HepG2 (cell line): ENCODE measurements around the gene OXSM. TPM values are rescaled to one million over a fixed set of nuclear protein-coding genes. Genes with fewer than 3 reads are reported as not detected.

Experiments used
- ELF1 ChIP-seq: sonication (generic); formaldehyde crosslinking; IDR thresholded peaks from 2 replicates; pipeline ENCODE4 v1.4.0; 2020; ENCODE audit warnings: missing genetic modification reagents
- GATA4 ChIP-seq: sonication (generic); IDR thresholded peaks from 2 replicates; pipeline ENCODE4 v1.6.1; 2016; ENCODE audit warnings: antibody characterized with exemption, low read depth, borderline replicate concordance
- JUNB ChIP-seq: sonication (generic); formaldehyde crosslinking; IDR thresholded peaks from 2 replicates; pipeline ENCODE4 v1.8.0; 2022; ENCODE audit warnings: missing genetic modification reagents, mild to moderate bottlenecking, borderline replicate concordance
- NFE2L1 ChIP-seq: sonication (generic); formaldehyde crosslinking; IDR thresholded peaks from 2 replicates; pipeline ENCODE4 v1.4.0; 2020; ENCODE audit warnings: missing genetic modification reagents, mild to moderate bottlenecking, borderline replicate concordance
- ZNF124 ChIP-seq: sonication (generic); formaldehyde crosslinking; IDR thresholded peaks from 2 replicates; pipeline ENCODE4 v1.4.0; 2020; ENCODE audit warnings: missing genetic modification reagents
- ZNF343 ChIP-seq: sonication (generic); formaldehyde crosslinking; IDR thresholded peaks from 2 replicates; pipeline ENCODE4 v1.4.0; 2020; ENCODE audit warnings: mild to moderate bottlenecking, missing genetic modification reagents
- ZNF598 ChIP-seq: sonication (generic); formaldehyde crosslinking; IDR thresholded peaks from 2 replicates; pipeline ENCODE4 v1.5.1; 2020; ENCODE audit warnings: mild to moderate bottlenecking, missing genetic modification reagents, borderline replicate concordance
- ZNF605 ChIP-seq: sonication (generic); formaldehyde crosslinking; IDR thresholded peaks from 2 replicates; pipeline ENCODE4 v1.8.0; 2022; ENCODE audit warnings: mild to moderate bottlenecking, missing genetic modification reagents
- ZNF614 ChIP-seq: IDR thresholded peaks from 2 replicates; pipeline ENCODE4 v1.6.1; 2018; ENCODE audit warnings: missing biosample characterization, missing genetic modification reagents, inconsistent platforms, borderline replicate concordance
- ZNF839 ChIP-seq: sonication (generic); formaldehyde crosslinking; IDR thresholded peaks from 2 replicates; pipeline ENCODE4 v1.4.0; 2020; ENCODE audit warnings: missing genetic modification reagents, mild to moderate bottlenecking, borderline replicate concordance
- polyA plus RNA-seq, 8 experiments: library from polyadenylated mRNA; depleted of rRNA in 3 of 8; stranded (reverse) in 7 of 8; unstranded in 1 of 8; fragments of >200 nt; fragmentation: Illumina TruSeq in 4 of 8; extraction: Trizol in 4 of 8; gene quantifications; 2 replicates each; pipeline versions ENCODE4 v1.2.1 to v1.2.3, GENCODE V29; 2011 to 2016; ENCODE audit warnings: low read depth in 4 of 8, missing spikeins in 1 of 8, mixed read lengths in 1 of 8; ENCODE audit not compliant: insufficient read depth in 1 of 8
- total RNA-seq, 5 experiments: library from RNA; depleted of rRNA; stranded (reverse); fragments of >200 nt; fragmentation: Illumina TruSeq; extraction: Trizol; gene quantifications; 2 replicates each; pipeline ENCODE4 v1.2.3, GENCODE V29; 2016; ENCODE audit warnings: low read depth in 1 of 5
- TF ChIP-seq, protein P1 (sequence below), 2 experiments: fragments of 450-650 bp in 1 of 2; sonication (generic) in 1 of 2; formaldehyde crosslinking; IDR thresholded peaks; 2 replicates each; pipeline versions ENCODE4 v1.5.0 to v1.8.0; 2020 to 2022; ENCODE audit warnings: mild to moderate bottlenecking in 1 of 2, missing genetic modification reagents in 1 of 2
- TF ChIP-seq, protein P2 (sequence below): sonication (generic); formaldehyde crosslinking; IDR thresholded peaks from 2 replicates; pipeline ENCODE4 v1.4.0; 2020; ENCODE audit warnings: mild to moderate bottlenecking, missing genetic modification reagents
- TF ChIP-seq, protein P3 (sequence below): sonication (generic); formaldehyde crosslinking; IDR thresholded peaks from 2 replicates; pipeline ENCODE4 v1.9.0; 2021; ENCODE audit warnings: mild to moderate bottlenecking, missing genetic modification reagents
- TF ChIP-seq, protein P4 (sequence below): IDR thresholded peaks from 2 replicates; pipeline ENCODE4 v1.6.1; 2016; ENCODE audit warnings: low read depth
- TF ChIP-seq, protein P5 (sequence below): sonication (generic); formaldehyde crosslinking; IDR thresholded peaks from 2 replicates; pipeline ENCODE4 v1.4.0; 2020; ENCODE audit warnings: missing genetic modification reagents

The OXSM gene
- total and polyA plus RNA-seq, 2 of the 13 experiments (the other 11 are each of a cell fraction or from before 2014, with no cell fraction given), result 18.2 to 34.4 TPM

DNA sequence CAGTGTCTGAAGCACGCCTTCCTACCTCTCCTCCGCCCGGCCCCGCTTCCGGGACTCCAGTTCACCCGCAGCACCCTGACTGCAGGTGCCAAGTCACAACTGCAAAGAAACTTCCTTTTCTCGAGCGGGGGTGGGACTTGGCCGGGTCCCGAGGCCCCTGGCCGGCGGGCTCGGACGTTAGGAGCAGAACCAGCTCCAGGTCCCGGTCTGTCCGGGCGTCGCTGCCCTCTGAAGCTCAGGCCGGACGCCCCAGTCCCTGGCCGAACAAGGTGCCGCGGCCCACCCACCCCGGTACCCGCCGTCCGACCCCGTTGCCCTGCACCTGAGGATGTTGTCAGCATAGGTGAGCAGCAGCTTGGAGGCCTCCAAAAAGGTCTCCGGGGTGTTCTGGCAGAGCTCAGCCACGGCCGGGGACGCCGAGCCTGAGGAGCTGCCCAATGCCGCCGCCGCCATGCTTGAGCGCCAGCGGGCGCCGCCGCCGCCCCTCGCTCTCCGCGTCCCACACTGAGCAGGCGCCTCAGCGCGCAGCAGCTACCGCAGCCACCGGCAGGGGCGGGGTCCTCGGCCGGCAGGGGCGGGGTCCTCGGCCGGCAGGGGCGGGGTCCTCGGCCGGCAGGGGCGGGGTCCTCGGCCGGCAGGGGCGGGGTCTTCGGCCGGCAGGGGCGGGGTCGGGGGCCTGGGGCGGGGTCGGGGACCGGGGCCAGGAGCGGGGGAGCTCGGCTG, 6.8 kb upstream of the OXSM start, which contains the start of gene NGLY1 (continued):
- TF ChIP-seq ZNF124 (CRISPR knock-in tag), result no peak
- TF ChIP-seq, protein P1, sequence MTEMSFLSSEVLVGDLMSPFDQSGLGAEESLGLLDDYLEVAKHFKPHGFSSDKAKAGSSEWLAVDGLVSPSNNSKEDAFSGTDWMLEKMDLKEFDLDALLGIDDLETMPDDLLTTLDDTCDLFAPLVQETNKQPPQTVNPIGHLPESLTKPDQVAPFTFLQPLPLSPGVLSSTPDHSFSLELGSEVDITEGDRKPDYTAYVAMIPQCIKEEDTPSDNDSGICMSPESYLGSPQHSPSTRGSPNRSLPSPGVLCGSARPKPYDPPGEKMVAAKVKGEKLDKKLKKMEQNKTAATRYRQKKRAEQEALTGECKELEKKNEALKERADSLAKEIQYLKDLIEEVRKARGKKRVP (CRISPR knock-in tag; IDR thresholded peaks at IDR 0.05), result peak in 1 of 2 experiments; percentile 23; a peak in 1 of 4 replicates
- 0 out of 2 replicates have a peak, but pooled peaks have one; percentile 22 for TF ChIP-seq JUNB (CRISPR knock-in tag)
- no peak for TF ChIP-seq NFE2L1 (CRISPR knock-in tag)
- TF ChIP-seq ZNF614 (CRISPR knock-in tag), result peak; percentile 45; the same call in 1 of the 2 replicates
- no peak for TF ChIP-seq ZNF598 (CRISPR knock-in tag)
- TF ChIP-seq, protein P2, sequence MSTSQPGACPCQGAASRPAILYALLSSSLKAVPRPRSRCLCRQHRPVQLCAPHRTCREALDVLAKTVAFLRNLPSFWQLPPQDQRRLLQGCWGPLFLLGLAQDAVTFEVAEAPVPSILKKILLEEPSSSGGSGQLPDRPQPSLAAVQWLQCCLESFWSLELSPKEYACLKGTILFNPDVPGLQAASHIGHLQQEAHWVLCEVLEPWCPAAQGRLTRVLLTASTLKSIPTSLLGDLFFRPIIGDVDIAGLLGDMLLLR (CRISPR knock-in tag), result no peak
- TF ChIP-seq ZNF839 (CRISPR knock-in tag), result no peak
- TF ChIP-seq ZNF605 (CRISPR knock-in tag), result no peak; the same call in 1 of the 2 replicates
- TF ChIP-seq ELF1 (CRISPR knock-in tag), result peak; percentile 85
- TF ChIP-seq, protein P3, sequence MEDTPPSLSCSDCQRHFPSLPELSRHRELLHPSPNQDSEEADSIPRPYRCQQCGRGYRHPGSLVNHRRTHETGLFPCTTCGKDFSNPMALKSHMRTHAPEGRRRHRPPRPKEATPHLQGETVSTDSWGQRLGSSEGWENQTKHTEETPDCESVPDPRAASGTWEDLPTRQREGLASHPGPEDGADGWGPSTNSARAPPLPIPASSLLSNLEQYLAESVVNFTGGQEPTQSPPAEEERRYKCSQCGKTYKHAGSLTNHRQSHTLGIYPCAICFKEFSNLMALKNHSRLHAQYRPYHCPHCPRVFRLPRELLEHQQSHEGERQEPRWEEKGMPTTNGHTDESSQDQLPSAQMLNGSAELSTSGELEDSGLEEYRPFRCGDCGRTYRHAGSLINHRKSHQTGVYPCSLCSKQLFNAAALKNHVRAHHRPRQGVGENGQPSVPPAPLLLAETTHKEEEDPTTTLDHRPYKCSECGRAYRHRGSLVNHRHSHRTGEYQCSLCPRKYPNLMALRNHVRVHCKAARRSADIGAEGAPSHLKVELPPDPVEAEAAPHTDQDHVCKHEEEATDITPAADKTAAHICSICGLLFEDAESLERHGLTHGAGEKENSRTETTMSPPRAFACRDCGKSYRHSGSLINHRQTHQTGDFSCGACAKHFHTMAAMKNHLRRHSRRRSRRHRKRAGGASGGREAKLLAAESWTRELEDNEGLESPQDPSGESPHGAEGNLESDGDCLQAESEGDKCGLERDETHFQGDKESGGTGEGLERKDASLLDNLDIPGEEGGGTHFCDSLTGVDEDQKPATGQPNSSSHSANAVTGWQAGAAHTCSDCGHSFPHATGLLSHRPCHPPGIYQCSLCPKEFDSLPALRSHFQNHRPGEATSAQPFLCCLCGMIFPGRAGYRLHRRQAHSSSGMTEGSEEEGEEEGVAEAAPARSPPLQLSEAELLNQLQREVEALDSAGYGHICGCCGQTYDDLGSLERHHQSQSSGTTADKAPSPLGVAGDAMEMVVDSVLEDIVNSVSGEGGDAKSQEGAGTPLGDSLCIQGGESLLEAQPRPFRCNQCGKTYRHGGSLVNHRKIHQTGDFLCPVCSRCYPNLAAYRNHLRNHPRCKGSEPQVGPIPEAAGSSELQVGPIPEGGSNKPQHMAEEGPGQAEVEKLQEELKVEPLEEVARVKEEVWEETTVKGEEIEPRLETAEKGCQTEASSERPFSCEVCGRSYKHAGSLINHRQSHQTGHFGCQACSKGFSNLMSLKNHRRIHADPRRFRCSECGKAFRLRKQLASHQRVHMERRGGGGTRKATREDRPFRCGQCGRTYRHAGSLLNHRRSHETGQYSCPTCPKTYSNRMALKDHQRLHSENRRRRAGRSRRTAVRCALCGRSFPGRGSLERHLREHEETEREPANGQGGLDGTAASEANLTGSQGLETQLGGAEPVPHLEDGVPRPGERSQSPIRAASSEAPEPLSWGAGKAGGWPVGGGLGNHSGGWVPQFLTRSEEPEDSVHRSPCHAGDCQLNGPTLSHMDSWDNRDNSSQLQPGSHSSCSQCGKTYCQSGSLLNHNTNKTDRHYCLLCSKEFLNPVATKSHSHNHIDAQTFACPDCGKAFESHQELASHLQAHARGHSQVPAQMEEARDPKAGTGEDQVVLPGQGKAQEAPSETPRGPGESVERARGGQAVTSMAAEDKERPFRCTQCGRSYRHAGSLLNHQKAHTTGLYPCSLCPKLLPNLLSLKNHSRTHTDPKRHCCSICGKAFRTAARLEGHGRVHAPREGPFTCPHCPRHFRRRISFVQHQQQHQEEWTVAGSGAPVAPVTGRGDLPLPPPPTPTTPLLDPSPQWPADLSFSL (CRISPR knock-in tag), result no peak
- TF ChIP-seq, protein P4, sequence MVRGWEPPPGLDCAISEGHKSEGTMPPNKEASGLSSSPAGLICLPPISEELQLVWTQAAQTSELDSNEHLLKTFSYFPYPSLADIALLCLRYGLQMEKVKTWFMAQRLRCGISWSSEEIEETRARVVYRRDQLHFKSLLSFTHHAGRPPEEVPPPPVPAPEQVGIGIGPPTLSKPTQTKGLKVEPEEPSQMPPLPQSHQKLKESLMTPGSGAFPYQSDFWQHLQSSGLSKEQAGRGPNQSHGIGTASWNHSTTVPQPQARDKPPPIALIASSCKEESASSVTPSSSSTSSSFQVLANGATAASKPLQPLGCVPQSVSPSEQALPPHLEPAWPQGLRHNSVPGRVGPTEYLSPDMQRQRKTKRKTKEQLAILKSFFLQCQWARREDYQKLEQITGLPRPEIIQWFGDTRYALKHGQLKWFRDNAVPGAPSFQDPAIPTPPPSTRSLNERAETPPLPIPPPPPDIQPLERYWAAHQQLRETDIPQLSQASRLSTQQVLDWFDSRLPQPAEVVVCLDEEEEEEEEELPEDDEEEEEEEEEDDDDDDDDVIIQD (CRISPR knock-in tag), result no peak
- TF ChIP-seq, protein P5, sequence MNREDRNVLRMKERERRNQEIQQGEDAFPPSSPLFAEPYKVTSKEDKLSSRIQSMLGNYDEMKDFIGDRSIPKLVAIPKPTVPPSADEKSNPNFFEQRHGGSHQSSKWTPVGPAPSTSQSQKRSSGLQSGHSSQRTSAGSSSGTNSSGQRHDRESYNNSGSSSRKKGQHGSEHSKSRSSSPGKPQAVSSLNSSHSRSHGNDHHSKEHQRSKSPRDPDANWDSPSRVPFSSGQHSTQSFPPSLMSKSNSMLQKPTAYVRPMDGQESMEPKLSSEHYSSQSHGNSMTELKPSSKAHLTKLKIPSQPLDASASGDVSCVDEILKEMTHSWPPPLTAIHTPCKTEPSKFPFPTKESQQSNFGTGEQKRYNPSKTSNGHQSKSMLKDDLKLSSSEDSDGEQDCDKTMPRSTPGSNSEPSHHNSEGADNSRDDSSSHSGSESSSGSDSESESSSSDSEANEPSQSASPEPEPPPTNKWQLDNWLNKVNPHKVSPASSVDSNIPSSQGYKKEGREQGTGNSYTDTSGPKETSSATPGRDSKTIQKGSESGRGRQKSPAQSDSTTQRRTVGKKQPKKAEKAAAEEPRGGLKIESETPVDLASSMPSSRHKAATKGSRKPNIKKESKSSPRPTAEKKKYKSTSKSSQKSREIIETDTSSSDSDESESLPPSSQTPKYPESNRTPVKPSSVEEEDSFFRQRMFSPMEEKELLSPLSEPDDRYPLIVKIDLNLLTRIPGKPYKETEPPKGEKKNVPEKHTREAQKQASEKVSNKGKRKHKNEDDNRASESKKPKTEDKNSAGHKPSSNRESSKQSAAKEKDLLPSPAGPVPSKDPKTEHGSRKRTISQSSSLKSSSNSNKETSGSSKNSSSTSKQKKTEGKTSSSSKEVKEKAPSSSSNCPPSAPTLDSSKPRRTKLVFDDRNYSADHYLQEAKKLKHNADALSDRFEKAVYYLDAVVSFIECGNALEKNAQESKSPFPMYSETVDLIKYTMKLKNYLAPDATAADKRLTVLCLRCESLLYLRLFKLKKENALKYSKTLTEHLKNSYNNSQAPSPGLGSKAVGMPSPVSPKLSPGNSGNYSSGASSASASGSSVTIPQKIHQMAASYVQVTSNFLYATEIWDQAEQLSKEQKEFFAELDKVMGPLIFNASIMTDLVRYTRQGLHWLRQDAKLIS, result no peak
- 0 out of 2 replicates have a peak, but pooled peaks have one; percentile 24 for TF ChIP-seq ZNF343
- TF ChIP-seq GATA4, result 0 out of 2 replicates have a peak, but pooled peaks have one; percentile 18
